HEK293 (cell line): ENCODE results near the gene RXRG.

ENCODE experiments used
- CTCF ChIP-seq: fragments of 450-650 bp; formaldehyde crosslinking; IDR thresholded peaks from 2 replicates; pipeline ENCODE4 v1.5.1; 2016; ENCODE audit warnings: missing biosample characterization, missing genetic modification characterization
- TCF7L2 ChIP-seq: IDR thresholded peaks from 2 replicates; pipeline ENCODE4 v1.6.1; 2011; ENCODE audit warnings: low read depth, mild to moderate bottlenecking, inconsistent platforms, low read length, moderate library complexity, borderline replicate concordance
- ZBTB17 ChIP-seq: fragments of 450-650 bp; formaldehyde crosslinking; IDR thresholded peaks from 2 replicates; pipeline ENCODE4 v1.5.1; 2016; ENCODE audit warnings: missing biosample characterization, missing genetic modification characterization
- ZBTB21 ChIP-seq: fragments of 450-650 bp; formaldehyde crosslinking; IDR thresholded peaks from 2 replicates; pipeline ENCODE4 v1.5.1; 2017; ENCODE audit warnings: missing biosample characterization, missing genetic modification characterization
- ZBTB7A ChIP-seq: fragments of 450-650 bp; formaldehyde crosslinking; IDR thresholded peaks from 2 replicates; pipeline ENCODE4 v1.5.1; 2016; ENCODE audit warnings: low read depth, missing biosample characterization, missing genetic modification characterization
- ZNF155 ChIP-seq: fragments of 450-650 bp; formaldehyde crosslinking; IDR thresholded peaks from 2 replicates; pipeline ENCODE4 v1.5.1; 2016; ENCODE audit warnings: missing biosample characterization, missing genetic modification characterization
- ZNF202 ChIP-seq: fragments of 450-650 bp; formaldehyde crosslinking; IDR thresholded peaks from 2 replicates; pipeline ENCODE4 v1.5.1; 2016; ENCODE audit warnings: missing biosample characterization, missing genetic modification characterization, borderline replicate concordance
- ZNF473 ChIP-seq: fragments of 450-650 bp; formaldehyde crosslinking; IDR thresholded peaks from 2 replicates; pipeline ENCODE4 v1.5.1; 2017; ENCODE audit warnings: missing biosample characterization, missing genetic modification characterization
- ZNF580 ChIP-seq: fragments of 450-650 bp; formaldehyde crosslinking; IDR thresholded peaks from 2 replicates; pipeline ENCODE4 v1.5.1; 2016; ENCODE audit warnings: missing biosample characterization, missing genetic modification characterization

GRCh38 chr1:165476776-165477175 lies 31.9 kb upstream of the RXRG start:
- TF ChIP-seq CTCF, result no peak
- no peak for TF ChIP-seq ZBTB7A
- no peak for TF ChIP-seq ZBTB21
- TF ChIP-seq ZNF155 (tag by site-specific recombination), result no peak
- TF ChIP-seq TCF7L2, result no peak
- no peak for TF ChIP-seq ZNF202
- TF ChIP-seq ZBTB17, result no peak
- no peak for TF ChIP-seq ZNF473 (tag by site-specific recombination)
- TF ChIP-seq ZNF580, result no peak
